ENCODE data around the gene SCAMP3. TPM values are rescaled to one million over a fixed set of nuclear protein-coding genes. Genes with fewer than 3 reads are reported as not detected.
"Not testable (repeated sequence)": the region's sequence is repeated elsewhere in the genome, so short reads cannot be mapped to it uniquely, and the experiment has no call there.

Gene SCAMP3
- polyA plus RNA-seq, 1 experiment: 104 TPM

- ChIA-PET POLR2A (interaction anchor here (2.0 kb wide), 1 partner anchor 48 kb away, joined by 5 read pairs; no protein-coding TSS in a partner anchor), CTCF (interaction anchor here (0.5 to 1.9 kb wide), 5 partner anchors 9 to 156 kb away, joined by 3 to 10 read pairs (median 4); partner anchors contain the start of gene KRTCAP2)
- H3K27ac ChIP-seq (ENCODE audit: low read depth, low read length): no peak overlapping the region
- TF ChIP-seq, protein P1, sequence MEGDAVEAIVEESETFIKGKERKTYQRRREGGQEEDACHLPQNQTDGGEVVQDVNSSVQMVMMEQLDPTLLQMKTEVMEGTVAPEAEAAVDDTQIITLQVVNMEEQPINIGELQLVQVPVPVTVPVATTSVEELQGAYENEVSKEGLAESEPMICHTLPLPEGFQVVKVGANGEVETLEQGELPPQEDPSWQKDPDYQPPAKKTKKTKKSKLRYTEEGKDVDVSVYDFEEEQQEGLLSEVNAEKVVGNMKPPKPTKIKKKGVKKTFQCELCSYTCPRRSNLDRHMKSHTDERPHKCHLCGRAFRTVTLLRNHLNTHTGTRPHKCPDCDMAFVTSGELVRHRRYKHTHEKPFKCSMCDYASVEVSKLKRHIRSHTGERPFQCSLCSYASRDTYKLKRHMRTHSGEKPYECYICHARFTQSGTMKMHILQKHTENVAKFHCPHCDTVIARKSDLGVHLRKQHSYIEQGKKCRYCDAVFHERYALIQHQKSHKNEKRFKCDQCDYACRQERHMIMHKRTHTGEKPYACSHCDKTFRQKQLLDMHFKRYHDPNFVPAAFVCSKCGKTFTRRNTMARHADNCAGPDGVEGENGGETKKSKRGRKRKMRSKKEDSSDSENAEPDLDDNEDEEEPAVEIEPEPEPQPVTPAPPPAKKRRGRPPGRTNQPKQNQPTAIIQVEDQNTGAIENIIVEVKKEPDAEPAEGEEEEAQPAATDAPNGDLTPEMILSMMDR (IDR thresholded peaks at IDR 0.05; ENCODE audit: low read depth, low read length): no peak
- no peaks in the 10 kb centered on the region for H3K27me3 ChIP-seq (ENCODE audit: control insufficient read depth, insufficient read depth, low read length)
- no peak overlapping the region for H3K4me3 ChIP-seq (ENCODE audit: low read depth, low read length)
- DNase-seq (ENCODE audit: low read depth, low spot score): no peak
- H3K9me3 ChIP-seq (ENCODE audit: control insufficient read depth, insufficient read depth, low read length): no peaks in the 10 kb centered on the region
Measured at GRCh38 chr1:155241841-155242264, 20.3 kb downstream of the SCAMP3 start.

- H3K27ac ChIP-seq (ENCODE audit: low read depth, low read length): no peak overlapping the region
- POLR2A ChIA-PET: interaction anchor here (1.1 to 2.0 kb wide), 2 partner anchors 33 to 47 kb away, joined by 5 read pairs; partner anchors contain the start of genes MTX1 and THBS3
Measured at GRCh38 chr1:155241069-155241679, 21.0 kb downstream of the SCAMP3 start.

DNA sequence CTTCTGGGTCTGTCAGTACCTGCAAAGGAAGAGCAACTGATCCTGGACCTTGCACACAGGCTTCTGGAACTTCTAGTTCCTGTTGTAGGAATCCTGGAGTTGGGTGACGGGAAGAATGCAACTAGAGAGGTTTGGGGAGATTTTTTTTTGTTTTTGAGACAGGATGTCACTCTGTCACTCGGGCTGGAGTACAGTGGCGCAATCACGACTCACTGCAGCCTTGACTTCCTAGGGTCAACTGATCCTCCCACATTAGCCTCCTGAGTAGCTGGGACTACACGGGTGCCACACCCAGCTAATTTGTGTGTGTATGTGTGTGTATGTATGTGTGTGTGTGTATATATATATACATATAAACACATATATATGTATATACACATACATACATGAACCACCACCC lies 25.7 kb downstream of the SCAMP3 start:
- POLR2A ChIA-PET: no interaction called here
- no peaks in the 10 kb centered on the region for H3K9me3 ChIP-seq (ENCODE audit: control insufficient read depth, insufficient read depth, low read length)
- DNase-seq (ENCODE audit: low read depth, low spot score): no peak
- H3K27ac ChIP-seq (ENCODE audit: low read depth, low read length): no peak overlapping the region
- no peaks in the 10 kb centered on the region for H3K27me3 ChIP-seq (ENCODE audit: control insufficient read depth, insufficient read depth, low read length)
- TF ChIP-seq, protein P1 (IDR thresholded peaks at IDR 0.05; ENCODE audit: low read depth, low read length): no peak
- no peak overlapping the region for H3K4me3 ChIP-seq (ENCODE audit: low read depth, low read length)
- CTCF ChIA-PET: no interaction called here

More at GRCh38 chr1:155241069-155241679, 21.0 kb downstream of the SCAMP3 start:
- Histone ChIP-seq H3K27me3 (ENCODE audit: control insufficient read depth, insufficient read depth, low read length) (no peaks in the 10 kb centered on the region), H3K4me3 (ENCODE audit: low read depth, low read length) (peak overlapping the region; percentile 61), H3K9me3 (ENCODE audit: control insufficient read depth, insufficient read depth, low read length) (no peaks in the 10 kb centered on the region)
- CTCF ChIA-PET: interaction anchor here (1.0 to 2.0 kb wide), 5 partner anchors 10 to 156 kb away, joined by 4 to 10 read pairs (median 4); partner anchors contain the start of gene KRTCAP2
- TF ChIP-seq, protein P1 (IDR thresholded peaks at IDR 0.05; ENCODE audit: low read depth, low read length): no peak
- DNase-seq (ENCODE audit: low read depth, low spot score): peak; percentile 59

DNA sequence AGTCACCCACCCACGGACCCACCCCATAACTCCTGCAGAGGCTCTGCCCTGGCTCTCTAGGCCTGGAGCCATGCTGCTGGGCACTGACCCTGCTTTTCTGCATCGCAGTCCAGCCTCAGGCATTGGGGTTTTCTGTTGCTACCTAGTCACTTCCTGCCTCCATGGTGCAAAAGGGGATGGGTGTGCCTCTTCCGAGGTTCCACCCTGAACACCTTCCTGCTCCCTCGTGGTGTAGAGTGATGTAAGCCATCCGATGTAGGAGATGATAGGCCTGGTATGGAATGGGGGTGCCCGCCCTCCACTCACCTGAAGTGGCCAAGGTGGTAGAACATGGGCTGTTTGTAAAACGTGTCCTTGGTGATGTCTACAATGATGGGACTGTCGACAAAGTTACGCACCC lies 26.8 kb downstream of the SCAMP3 start:
- H3K27me3 ChIP-seq (ENCODE audit: control insufficient read depth, insufficient read depth, low read length); DNase-seq (ENCODE audit: low read depth, low spot score); CTCF ChIA-PET; H3K9me3 ChIP-seq (ENCODE audit: control insufficient read depth, insufficient read depth, low read length); H3K27ac ChIP-seq (ENCODE audit: low read depth, low read length); H3K4me3 ChIP-seq (ENCODE audit: low read depth, low read length); POLR2A ChIA-PET: not testable (repeated sequence)

GRCh38 chr1:155233502-155233901 lies 28.7 kb downstream of the SCAMP3 start:
- POLR2A ChIA-PET; H3K27me3 ChIP-seq (ENCODE audit: control insufficient read depth, insufficient read depth, low read length); H3K9me3 ChIP-seq (ENCODE audit: control insufficient read depth, insufficient read depth, low read length); H3K4me3 ChIP-seq (ENCODE audit: low read depth, low read length); CTCF ChIA-PET; DNase-seq (ENCODE audit: low read depth, low spot score); H3K27ac ChIP-seq (ENCODE audit: low read depth, low read length): not testable (repeated sequence)

- peak overlapping the region; percentile 3 for H3K27ac ChIP-seq (ENCODE audit: low read depth, low read length)
- CTCF ChIA-PET: interaction anchor here (1.1 to 1.5 kb wide), 3 partner anchors 11 to 25 kb away, joined by 3 to 6 read pairs (median 4); no protein-coding TSS in a partner anchor
- POLR2A ChIA-PET; H3K4me3 ChIP-seq (ENCODE audit: low read depth, low read length); H3K27me3 ChIP-seq (ENCODE audit: control insufficient read depth, insufficient read depth, low read length); DNase-seq (ENCODE audit: low read depth, low spot score); H3K9me3 ChIP-seq (ENCODE audit: control insufficient read depth, insufficient read depth, low read length): not testable (repeated sequence)
Measured at GRCh38 chr1:155232001-155232978, 29.9 kb downstream of the SCAMP3 start.

GRCh38 chr1:155231302-155231701 lies 30.9 kb downstream of the SCAMP3 start:
- DNase-seq (ENCODE audit: low read depth, low spot score); H3K27me3 ChIP-seq (ENCODE audit: control insufficient read depth, insufficient read depth, low read length); H3K9me3 ChIP-seq (ENCODE audit: control insufficient read depth, insufficient read depth, low read length); POLR2A ChIA-PET; H3K27ac ChIP-seq (ENCODE audit: low read depth, low read length); H3K4me3 ChIP-seq (ENCODE audit: low read depth, low read length): not testable (repeated sequence)
- CTCF ChIA-PET: interaction anchor here (1.1 to 1.5 kb wide), 2 partner anchors 12 to 24 kb away, joined by 3 to 4 read pairs; no protein-coding TSS in a partner anchor
